HTR-8/SVneo (cell line): ENCODE measurements around the gene KY.
"Not testable (repeated sequence)": the region's sequence is repeated elsewhere in the genome, so short reads cannot be mapped to it uniquely, and the experiment has no call there.

Experiments used
- DNase-seq: peaks from one replicate; pipeline ENCODE4 v3.0.0; 2011; ENCODE audit warnings: low spot score, mixed read lengths; ENCODE audit not compliant: insufficient read length
- FAIRE-seq: peaks from 2 replicates; lab custom pipeline; 2011; peaks lifted over from hg19 to GRCh38; lab: Jason Lieb, UNC

KY gene

GRCh38 chr3:134608023-134608770 lies 42.6 kb downstream of the KY start:
- FAIRE-seq (no peak), DNase-seq (no peak)

DNA sequence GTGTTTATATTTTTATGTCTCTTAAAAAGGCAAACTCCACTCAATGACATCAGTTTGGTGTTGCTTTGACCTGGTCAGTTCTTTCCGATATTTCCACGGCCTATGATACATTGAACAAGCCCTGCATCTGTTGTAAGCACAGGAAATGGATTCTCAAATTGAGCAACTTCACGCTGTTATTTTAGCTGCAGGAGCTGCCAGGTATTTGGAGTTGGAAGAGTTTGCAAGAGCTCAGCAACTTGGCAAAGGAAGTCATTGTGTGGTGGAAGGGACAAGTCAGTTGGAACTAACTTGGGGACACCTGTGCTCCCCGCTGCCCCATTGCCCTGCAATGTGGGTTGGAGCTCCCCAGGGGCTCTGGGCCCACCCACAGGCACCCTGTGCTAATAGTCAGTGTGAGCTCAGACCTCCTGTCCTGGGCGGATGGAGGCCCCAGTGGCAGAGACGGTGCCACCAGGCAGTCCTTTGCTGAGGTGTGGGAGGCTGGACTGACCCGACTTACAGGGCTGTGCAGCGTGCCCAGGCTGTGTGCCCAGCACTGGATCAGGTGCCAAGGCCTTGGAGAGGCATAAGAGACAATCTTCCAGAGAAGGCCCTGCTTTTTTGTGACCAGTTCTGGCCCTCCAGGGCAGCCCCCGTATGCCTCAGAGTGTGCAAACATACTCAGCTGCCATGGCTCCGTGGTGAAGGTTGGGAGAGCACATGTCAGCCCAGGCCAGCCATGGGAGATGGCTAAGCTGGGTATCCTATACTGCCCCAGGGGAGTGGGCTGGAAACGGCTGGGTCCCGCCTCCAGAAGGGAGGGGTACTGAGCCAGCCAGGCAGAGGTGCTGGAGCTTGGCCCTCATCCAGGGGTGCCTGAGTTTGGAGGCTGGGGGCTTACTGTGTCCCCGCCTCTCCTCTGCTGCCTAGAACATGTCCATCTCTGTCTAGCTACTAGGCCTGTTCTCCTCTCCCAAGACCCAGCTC lies 43.5 kb downstream of the KY start:
- no peak for FAIRE-seq

DNA sequence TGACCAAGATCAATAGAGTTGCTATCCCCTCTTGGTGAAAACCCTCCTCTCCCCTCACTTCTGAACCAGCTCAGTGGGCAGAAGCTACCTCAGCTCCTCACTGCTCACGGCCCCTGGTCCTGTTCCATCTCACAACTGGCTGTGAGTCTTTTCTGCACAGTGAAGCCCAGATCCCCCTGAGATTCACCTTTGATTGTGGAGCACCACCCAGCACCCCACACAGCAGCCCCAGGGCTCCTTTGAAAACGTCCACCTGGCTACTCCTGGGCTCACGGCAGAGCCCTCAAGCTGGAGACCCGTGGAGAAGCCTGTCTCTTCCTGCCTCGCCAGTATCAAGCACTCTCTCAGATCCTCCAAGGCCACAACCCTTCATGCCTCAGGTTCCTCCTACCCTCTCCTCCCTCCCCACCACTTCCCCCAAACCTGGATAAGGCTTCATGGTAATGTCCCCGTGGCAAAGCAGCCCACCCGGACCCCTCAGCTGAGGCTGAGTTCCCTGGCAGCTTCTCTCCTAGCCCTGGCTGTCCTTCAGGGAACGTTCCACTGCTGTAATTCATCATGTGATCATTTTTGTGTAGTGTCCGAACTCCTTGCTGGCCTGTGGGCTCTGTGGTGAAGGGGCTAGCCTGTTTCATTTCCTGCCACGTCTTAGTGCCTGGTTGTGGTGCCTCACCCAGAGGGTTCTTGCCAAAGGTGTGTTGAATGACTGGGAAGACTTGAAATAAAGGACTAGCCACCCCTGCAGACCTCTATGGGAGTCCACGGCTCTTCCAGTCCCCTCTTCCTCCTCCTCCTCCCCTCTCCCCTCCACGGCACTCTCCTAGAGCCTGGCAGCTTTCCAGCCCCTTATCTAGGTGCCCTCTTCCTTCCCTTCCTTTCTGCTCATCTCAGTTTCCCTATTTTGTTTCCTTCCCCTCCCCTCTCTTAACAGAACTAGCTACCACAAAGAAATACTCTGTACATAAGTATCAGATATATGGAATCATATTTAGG lies 44.5 kb downstream of the KY start:
- no peak for DNase-seq
- no peak for FAIRE-seq

More for the DNA sequence above, 43.5 kb downstream of the KY start:
- DNase-seq, result no peak

- no peak for DNase-seq
- no peak for FAIRE-seq
Measured at GRCh38 chr3:134605556-134605955, 45.3 kb downstream of the KY start.

DNA sequence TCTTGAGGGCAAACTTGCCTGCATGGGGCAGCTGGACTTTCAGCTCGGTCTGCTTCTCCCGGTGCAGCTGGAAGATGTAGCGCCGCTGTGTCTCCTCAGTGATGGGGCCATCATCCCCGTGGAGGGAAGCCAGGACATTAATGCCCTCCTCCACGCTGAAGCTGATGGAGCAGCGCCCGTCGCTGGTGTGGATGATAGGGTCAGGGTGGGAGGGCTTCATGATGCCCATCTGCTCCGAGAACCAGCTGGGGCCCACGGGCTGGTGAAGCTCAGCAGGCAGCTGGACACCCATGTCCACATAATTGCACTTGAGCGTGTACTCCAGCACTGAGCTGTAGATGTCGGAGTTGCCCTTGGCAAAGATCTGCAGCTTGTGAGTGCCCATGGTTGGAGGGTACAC lies 46.9 kb downstream of the KY start:
- FAIRE-seq (no peak), DNase-seq (no peak)

GRCh38 chr3:134603480-134603879 lies 47.3 kb downstream of the KY start:
- DNase-seq (no peak), FAIRE-seq (no peak)

- DNase-seq (no peak), FAIRE-seq (no peak)
Measured at GRCh38 chr3:134602440-134602814, 48.4 kb downstream of the KY start.

DNA sequence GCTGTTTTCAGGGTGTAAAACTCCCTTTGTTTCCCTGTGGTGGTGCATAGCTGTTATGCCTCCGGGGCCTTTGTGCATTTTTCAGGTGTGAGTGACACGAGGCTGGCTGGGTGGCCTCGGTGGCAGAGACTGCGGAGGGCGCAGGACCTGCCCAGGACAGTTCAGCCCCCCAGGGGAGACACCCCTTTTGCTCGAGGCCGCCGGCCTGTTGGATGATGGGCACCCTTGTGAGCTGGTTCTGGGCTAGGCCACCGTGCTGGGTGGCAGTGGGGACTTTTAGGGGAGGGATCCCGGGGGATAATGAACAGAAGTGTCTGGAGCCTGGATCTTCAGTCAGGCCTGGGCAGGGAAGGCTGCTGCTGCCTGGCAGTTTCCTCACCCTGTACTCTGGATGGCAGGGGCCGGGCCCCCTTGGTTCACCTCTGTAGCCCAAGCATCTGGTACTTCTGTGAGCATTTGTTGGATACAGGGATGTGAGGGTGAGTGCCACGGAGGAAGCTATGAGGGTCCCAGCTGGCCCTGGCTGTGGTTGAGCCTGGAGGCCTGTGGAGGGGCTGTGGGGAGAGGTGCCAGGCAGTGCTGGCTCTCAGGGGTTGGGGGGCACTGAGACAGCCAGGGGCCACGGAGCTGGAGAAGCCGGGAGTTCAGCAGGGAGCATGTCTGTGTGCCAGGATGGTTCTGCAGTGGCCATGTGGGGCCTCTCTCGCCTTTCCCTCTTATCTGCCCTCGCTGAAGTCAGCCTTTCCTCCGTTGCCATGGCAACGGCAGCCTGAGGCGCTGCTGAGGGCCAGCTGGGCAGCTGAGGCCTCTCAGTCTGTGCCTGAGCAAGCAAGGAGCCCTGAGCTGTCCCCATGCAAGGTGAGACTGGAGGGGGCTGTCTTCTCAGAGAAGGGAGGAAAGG lies 49.0 kb downstream of the KY start:
- no peak for DNase-seq
- no peak for FAIRE-seq

GRCh38 chr3:134600685-134601463 lies 49.9 kb downstream of the KY start:
- FAIRE-seq (no peak), DNase-seq (peak; percentile 73)

GRCh38 chr3:134600206-134600605 lies 50.6 kb downstream of the KY start:
- FAIRE-seq (no peak), DNase-seq (no peak)

DNA sequence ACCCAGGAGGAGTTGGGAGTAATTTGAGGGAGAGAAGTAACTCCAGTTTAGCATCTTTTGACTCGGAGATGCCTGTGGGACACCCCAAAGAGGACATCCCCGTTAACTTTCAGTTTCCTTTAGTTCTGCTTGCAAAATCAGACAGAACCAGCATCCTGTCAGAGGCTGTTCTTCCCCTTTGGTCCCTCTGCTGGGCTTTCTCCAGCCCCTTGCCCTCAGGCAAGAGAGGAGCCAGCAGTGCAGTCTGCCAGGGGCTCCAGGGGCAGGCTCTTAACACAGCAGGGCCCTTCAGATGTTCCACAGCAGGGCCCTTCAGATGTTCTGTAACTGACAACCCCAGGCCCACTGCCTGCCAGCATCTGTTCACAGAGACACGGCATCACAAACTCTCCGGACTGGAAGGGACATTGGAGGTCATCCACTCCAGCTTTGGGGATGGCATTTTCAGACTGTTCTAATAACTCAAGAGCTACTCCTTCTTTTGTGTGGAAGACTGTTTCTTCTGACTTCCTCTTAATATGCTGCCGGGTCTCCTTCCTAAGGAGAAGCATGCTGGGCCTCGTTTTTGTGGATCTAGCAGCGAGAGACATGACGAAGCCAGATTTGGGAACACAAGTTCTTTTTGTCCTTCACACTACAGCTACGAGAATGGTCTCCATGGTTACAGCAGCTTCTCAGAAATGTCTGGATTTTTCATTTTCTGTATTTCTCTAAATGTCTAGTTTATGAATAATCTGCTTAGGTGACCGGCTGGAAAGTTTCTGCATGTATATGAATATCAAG lies 51.9 kb downstream of the KY start:
- no peak for FAIRE-seq

GRCh38 chr3:134597390-134597970 lies 53.3 kb downstream of the KY start:
- FAIRE-seq (no peak), DNase-seq (no peak)

More for the DNA sequence above, 51.9 kb downstream of the KY start:
- DNase-seq, result no peak

GRCh38 chr3:134594986-134595385 lies 55.8 kb downstream of the KY start:
- DNase-seq, FAIRE-seq: not testable (repeated sequence)

DNA sequence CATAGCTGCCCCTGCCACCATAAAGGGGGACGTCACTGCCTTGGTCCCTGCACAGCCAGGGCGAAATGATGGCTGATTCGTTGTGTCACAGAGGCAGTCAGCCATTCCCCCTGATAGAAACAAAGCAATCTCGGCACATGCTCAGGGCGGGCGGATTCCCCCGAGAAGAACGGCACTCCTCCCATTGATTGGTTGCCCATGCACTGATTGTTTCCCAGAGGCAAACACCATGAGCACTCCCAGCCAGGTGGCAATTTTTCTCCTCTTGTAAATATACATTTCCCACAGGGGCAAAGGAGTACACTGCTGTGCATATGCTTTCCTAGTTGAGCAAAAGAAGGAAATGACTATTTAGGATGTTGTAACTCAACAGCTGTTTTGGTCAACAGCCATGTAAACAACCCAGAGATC lies 56.5 kb downstream of the KY start:
- no peak for FAIRE-seq

DNA sequence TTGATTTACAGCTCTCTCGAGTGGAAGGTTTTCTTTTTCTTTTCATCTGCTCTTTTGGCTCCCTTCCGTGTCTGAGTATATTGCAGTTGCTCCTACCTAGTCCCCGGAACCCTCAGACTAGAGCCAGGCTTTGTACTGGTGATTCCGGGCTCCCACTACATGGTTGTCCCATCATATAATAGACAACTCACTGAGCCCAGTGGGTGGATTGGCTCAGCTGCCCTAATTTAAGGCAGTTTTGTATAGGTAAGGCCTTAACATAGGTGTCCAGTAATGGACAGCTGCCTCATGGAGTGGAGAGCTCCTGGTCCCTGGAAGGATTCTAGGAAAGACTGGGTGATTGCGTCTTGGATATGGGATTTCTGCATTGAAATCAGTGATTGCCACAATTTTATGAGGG lies 58.0 kb downstream of the KY start:
- no peak for FAIRE-seq
- DNase-seq, result no peak

More for the DNA sequence above, 56.5 kb downstream of the KY start:
- no peak for DNase-seq

DNA sequence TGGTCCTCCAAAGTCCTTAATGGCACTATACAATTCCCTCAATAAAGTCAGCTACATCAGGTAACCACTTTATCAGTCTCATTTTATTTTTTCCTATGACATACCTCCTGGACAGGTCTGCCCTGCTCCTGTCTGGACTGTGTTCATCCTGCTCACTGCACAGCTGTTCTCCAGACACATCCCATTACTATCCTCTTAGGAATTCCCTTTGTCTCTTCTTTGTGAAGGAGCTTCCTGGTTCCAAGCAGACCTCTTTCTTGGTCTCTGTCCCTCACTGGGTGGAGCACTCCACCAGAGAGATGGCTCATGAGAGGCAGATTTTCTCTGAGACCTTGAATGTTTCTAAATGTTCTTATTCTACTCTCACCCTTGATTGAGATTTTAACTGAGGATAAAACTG lies 60.1 kb downstream of the KY start:
- no peak for DNase-seq
- no peak for FAIRE-seq

DNA sequence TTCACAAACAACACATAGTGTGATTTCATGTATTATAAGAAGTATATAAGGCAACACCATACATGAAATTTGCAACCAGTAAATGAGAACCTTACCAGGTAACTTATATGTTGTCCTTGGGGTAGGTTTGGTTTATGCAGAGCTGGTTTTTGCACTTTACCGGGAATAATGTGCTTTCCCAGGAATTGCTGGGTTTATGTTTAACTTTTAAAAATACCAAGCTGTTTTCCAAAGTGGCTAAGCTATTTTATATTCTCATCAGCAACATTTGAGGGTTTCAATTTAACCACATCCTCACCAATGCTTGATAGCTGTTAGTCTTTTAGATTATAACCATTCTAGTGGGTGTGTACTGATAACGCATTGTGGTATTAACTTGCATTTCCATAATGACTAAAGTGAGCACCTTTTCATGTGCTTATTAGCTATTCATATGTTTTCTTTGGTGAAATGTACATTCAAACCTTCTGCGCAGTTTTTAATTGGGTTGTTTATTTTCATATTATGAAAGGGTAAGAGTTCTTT lies 71.6 kb downstream of the KY start:
- FAIRE-seq (no peak), DNase-seq (no peak)
